CD4-positive, alpha-beta memory T cell (primary cell): ENCODE results near the gene CNTN4. TPM values are rescaled to one million over a fixed set of nuclear protein-coding genes. Genes with fewer than 3 reads are reported as not detected.

Source experiments
- CTCF ChIA-PET: fragments of 350-600 bp; sonication (Branson Sonifier 250); formaldehyde crosslinking; loops from one replicate; lab custom pipeline; 2021; ENCODE audit warnings: inconsistent platforms; ENCODE audit not compliant: partially characterized antibody; lab: Charles Lee
- POLR2A ChIA-PET: fragments of 350-600 bp; sonication (Branson Sonifier 250); formaldehyde crosslinking; loops from one replicate; lab custom pipeline; 2021; ENCODE audit not compliant: partially characterized antibody; lab: Charles Lee
- DNase-seq, 5 donors: peaks; one replicate each; pipeline versions ENCODE4 v3.0.0 to v3.0.0-alpha.2; 2020 to 2022; ENCODE audit warnings: mixed read lengths in 1 of 5
- H3K27ac ChIP-seq: one replicate; pipeline ENCODE4 v1.7.0; 2013; ENCODE audit warnings: low read depth, low read length
- H3K27me3 ChIP-seq: 2 replicates; pipeline ENCODE4 v1.7.0; 2013; ENCODE audit warnings: mild to moderate bottlenecking, low read length, moderate library complexity; ENCODE audit not compliant: insufficient read depth
- H3K36me3 ChIP-seq: 2 replicates; pipeline ENCODE4 v1.7.0; 2013; ENCODE audit warnings: mild to moderate bottlenecking, low read length, moderate library complexity; ENCODE audit not compliant: insufficient read depth
- H3K4me1 ChIP-seq: 2 replicates; pipeline ENCODE4 v1.7.0; 2013; ENCODE audit warnings: mild to moderate bottlenecking, low read length, moderate library complexity; ENCODE audit not compliant: insufficient read depth
- H3K4me3 ChIP-seq, 2 donors: one replicate each; pipeline ENCODE4 v1.7.0; 2013; ENCODE audit warnings: low read length in 2 of 2, mild to moderate bottlenecking in 1 of 2
- H3K9me3 ChIP-seq, 2 donors: one replicate each; pipeline ENCODE4 v1.7.0; 2013; ENCODE audit warnings: low read length in 2 of 2, control low read depth in 1 of 2; ENCODE audit not compliant: control insufficient read depth in 1 of 2
- H3K27ac Mint-ChIP-seq, 7 donors: one replicate each; pipeline ENCODE4 v1.8.0; 2020 to 2021; ENCODE audit warnings: mixed read lengths in 7 of 7, mild to moderate bottlenecking in 6 of 7, inconsistent platforms in 3 of 7, moderate library complexity in 3 of 7
- H3K27me3 Mint-ChIP-seq, 2 donors: one replicate each; pipeline ENCODE4 v1.8.0; 2020 to 2021; ENCODE audit warnings: mixed read lengths in 2 of 2
- H3K36me3 Mint-ChIP-seq, 2 donors: one replicate each; pipeline ENCODE4 v1.8.0; 2020 to 2021; ENCODE audit warnings: mixed read lengths in 2 of 2, inconsistent platforms in 1 of 2, mild to moderate bottlenecking in 1 of 2
- H3K4me1 Mint-ChIP-seq, 4 donors: one replicate each; pipeline ENCODE4 v1.8.0; 2020 to 2021; ENCODE audit warnings: mixed read lengths in 4 of 4, mild to moderate bottlenecking in 1 of 4
- H3K4me3 Mint-ChIP-seq, 8 donors: one replicate each; pipeline ENCODE4 v1.8.0; 2020 to 2021; ENCODE audit warnings: mixed read lengths in 8 of 8, mild to moderate bottlenecking in 7 of 8, moderate library complexity in 6 of 8, inconsistent platforms in 3 of 8
- H3K9me3 Mint-ChIP-seq, 8 donors: one replicate each; pipeline ENCODE4 v1.8.0; 2020 to 2021; ENCODE audit warnings: mixed read lengths in 8 of 8, mild to moderate bottlenecking in 5 of 8, inconsistent platforms in 3 of 8, moderate library complexity in 1 of 8
- intact Hi-C: fragments of 100-400 bp; cut with micrococcal nuclease; formaldehyde crosslinking; loops from one replicate; pipeline ENCODE4 v1.15.1; 2023
- polyA plus RNA-seq, 2 donors: library from polyadenylated mRNA; unstranded; fragments of 300-500 nt; fragmentation: Illumina TruSeq; gene quantifications; one replicate each; pipeline ENCODE4 v1.2.3, GENCODE V29; 2021
- total RNA-seq, 2 experiments: library from RNA; stranded (reverse); gene quantifications; one replicate each; pipeline ENCODE4 v1.2.3, GENCODE V29; 2021

The CNTN4 gene
- total and polyA plus RNA-seq, 4 experiments from 2014 or later = not detected

DNA sequence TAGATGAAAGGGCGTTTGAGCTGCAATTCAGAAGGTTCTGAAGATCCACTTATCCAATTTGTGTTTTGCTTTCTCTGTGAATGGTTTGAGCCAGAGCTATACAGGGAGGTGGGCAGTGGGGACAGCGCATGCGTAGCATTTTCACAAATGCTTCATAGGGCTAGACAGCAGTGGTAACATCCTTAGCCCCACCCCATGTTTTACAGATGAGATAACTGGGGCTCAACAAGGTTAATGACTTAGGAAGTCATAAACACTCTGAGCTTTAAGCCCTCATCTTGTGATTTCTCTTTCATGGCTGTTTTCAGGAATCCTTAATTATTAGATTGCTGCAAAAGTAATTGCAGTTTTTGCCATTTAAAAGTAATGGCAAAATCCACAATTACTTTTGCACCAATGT lies 602.8 kb downstream of the CNTN4 start:
- H3K4me1 ChIP-seq = no peaks in the 10 kb centered on the region
- Mint-ChIP-seq H3K27me3 (peaks cover 0 to 7% of the 10 kb centered on the region in 2 donors), H3K4me1 (no peaks in the 10 kb centered on the region), H3K4me3 (no peak overlapping the region), H3K27ac (no peak overlapping the region), H3K9me3 (no peaks in the 10 kb centered on the region), H3K36me3 (no peaks in the 10 kb centered on the region)
- ChIA-PET POLR2A (no interaction called here), CTCF (no interaction called here)
- H3K9me3 ChIP-seq = no peaks in the 10 kb centered on the region
- intact Hi-C loops = no loop called here
- H3K27ac ChIP-seq = no peak overlapping the region
- H3K27me3 ChIP-seq = no peaks in the 10 kb centered on the region
- H3K36me3 ChIP-seq = no peaks in the 10 kb centered on the region
- H3K4me3 ChIP-seq = no peak overlapping the region
- no peak for DNase-seq

GRCh38 chr3:2706144-2706835 lies 607.6 kb downstream of the CNTN4 start:
- intact Hi-C loops = no loop called here

DNA sequence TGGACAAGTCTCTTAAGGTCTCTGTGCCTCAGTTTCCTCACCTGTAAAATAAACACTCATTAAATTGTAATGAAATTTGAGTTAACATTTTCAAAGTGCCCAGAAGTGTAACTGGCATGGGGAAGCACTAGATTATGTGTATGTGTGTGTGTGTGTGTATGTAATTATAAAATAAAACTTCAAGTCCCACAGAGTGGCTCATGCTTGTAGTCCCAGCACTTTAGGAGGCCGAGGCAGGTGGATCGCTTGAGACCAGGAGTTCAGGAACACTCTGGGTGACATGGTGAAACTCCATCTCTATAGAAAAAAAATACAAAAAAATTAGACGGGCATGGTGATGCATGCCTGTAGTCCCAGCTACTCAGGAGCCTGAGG lies 608.2 kb downstream of the CNTN4 start:
- Histone ChIP-seq H3K36me3 (no peaks in the 10 kb centered on the region), H3K27ac (no peak overlapping the region), H3K4me1 (no peaks in the 10 kb centered on the region), H3K9me3 (no peaks in the 10 kb centered on the region), H3K27me3 (no peaks in the 10 kb centered on the region), H3K4me3 (no peak overlapping the region)
- Mint-ChIP-seq H3K27me3 (peaks cover 0 to 5% of the 10 kb centered on the region in 2 donors), H3K4me1 (no peaks in the 10 kb centered on the region), H3K4me3 (no peak overlapping the region), H3K36me3 (no peaks in the 10 kb centered on the region), H3K9me3 (no peaks in the 10 kb centered on the region), H3K27ac (no peak overlapping the region)
- ChIA-PET CTCF (no interaction called here), POLR2A (no interaction called here)
- DNase-seq = no peak
- intact Hi-C loops = no loop called here

More at GRCh38 chr3:2706144-2706835, 607.6 kb downstream of the CNTN4 start:
- H3K36me3 Mint-ChIP-seq = no peaks in the 10 kb centered on the region
- H3K36me3 ChIP-seq = no peaks in the 10 kb centered on the region
- ChIA-PET POLR2A (no interaction called here), CTCF (no interaction called here)
- no peaks in the 10 kb centered on the region for H3K4me1 Mint-ChIP-seq
- H3K27me3 ChIP-seq = no peaks in the 10 kb centered on the region
- peaks cover 0 to 5% of the 10 kb centered on the region in 2 donors for H3K27me3 Mint-ChIP-seq
- H3K4me1 ChIP-seq = no peaks in the 10 kb centered on the region
- H3K27ac ChIP-seq = no peak overlapping the region
- no peak for DNase-seq
- H3K9me3 Mint-ChIP-seq = no peaks in the 10 kb centered on the region
- no peak overlapping the region for H3K4me3 ChIP-seq
- no peak overlapping the region for H3K27ac Mint-ChIP-seq
- H3K9me3 ChIP-seq = no peaks in the 10 kb centered on the region
- no peak overlapping the region for H3K4me3 Mint-ChIP-seq

GRCh38 chr3:2711081-2711480 lies 612.4 kb downstream of the CNTN4 start:
- Histone ChIP-seq H3K27ac (no peak overlapping the region), H3K4me3 (no peak overlapping the region), H3K36me3 (no peaks in the 10 kb centered on the region), H3K4me1 (no peaks in the 10 kb centered on the region), H3K27me3 (no peaks in the 10 kb centered on the region), H3K9me3 (no peaks in the 10 kb centered on the region)
- intact Hi-C loops = no loop called here
- POLR2A ChIA-PET = no interaction called here
- H3K4me1 Mint-ChIP-seq = peaks cover 0 to 4% (median under 1%) of the 10 kb centered on the region in 4 donors
- DNase-seq = no peak
- no peaks in the 10 kb centered on the region for H3K9me3 Mint-ChIP-seq
- H3K27me3 Mint-ChIP-seq = no peaks in the 10 kb centered on the region
- H3K27ac Mint-ChIP-seq = no peak overlapping the region
- H3K4me3 Mint-ChIP-seq = no peak overlapping the region
- no peaks in the 10 kb centered on the region for H3K36me3 Mint-ChIP-seq
- CTCF ChIA-PET = no interaction called here

- Histone ChIP-seq H3K27me3 (no peaks in the 10 kb centered on the region), H3K27ac (no peak overlapping the region), H3K4me1 (no peaks in the 10 kb centered on the region), H3K4me3 (no peak overlapping the region), H3K36me3 (no peaks in the 10 kb centered on the region), H3K9me3 (no peaks in the 10 kb centered on the region)
- H3K27me3 Mint-ChIP-seq = no peaks in the 10 kb centered on the region
- no peaks in the 10 kb centered on the region for H3K36me3 Mint-ChIP-seq
- peaks cover 0 to 4% (median under 1%) of the 10 kb centered on the region in 4 donors for H3K4me1 Mint-ChIP-seq
- no peak overlapping the region for H3K27ac Mint-ChIP-seq
- CTCF ChIA-PET = interaction anchor here (1.3 kb wide), 1 partner anchor 15 kb away, joined by 5 read pairs; no protein-coding TSS in a partner anchor
- DNase-seq = no peak
- no peaks in the 10 kb centered on the region for H3K9me3 Mint-ChIP-seq
- intact Hi-C loops = no loop called here
- H3K4me3 Mint-ChIP-seq = no peak overlapping the region
- POLR2A ChIA-PET = no interaction called here
Observed at GRCh38 chr3:2713923-2714322, 615.3 kb downstream of the CNTN4 start.

DNA sequence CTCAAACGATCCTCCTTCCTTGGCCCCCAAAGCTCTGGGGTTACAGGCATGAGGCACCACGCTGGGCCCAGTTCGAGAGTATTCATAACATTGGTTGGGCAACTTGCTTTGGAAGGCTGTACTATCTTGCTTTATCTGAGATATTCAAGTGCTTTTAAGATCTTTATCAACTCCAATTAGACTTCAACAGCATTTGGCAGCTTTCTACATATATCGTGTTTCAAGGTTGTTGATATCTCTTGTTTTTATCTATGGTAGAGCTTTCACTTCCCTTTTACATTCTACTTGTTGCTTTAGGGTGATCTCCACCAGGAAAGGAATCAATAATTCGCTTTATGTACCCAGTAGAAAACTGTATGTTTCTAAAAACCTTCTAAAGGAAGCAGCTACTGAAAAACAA lies 616.2 kb downstream of the CNTN4 start:
- Mint-ChIP-seq H3K36me3 (no peaks in the 10 kb centered on the region), H3K27ac (no peak overlapping the region), H3K9me3 (no peaks in the 10 kb centered on the region), H3K27me3 (no peaks in the 10 kb centered on the region), H3K4me3 (no peak overlapping the region), H3K4me1 (peaks cover 0 to 4% (median under 1%) of the 10 kb centered on the region in 4 donors)
- intact Hi-C loops = no loop called here
- Histone ChIP-seq H3K27me3 (no peaks in the 10 kb centered on the region), H3K9me3 (no peaks in the 10 kb centered on the region), H3K36me3 (no peaks in the 10 kb centered on the region), H3K4me1 (no peaks in the 10 kb centered on the region), H3K27ac (no peak overlapping the region), H3K4me3 (no peak overlapping the region)
- ChIA-PET POLR2A (no interaction called here), CTCF (interaction anchor here (1.3 kb wide), 2 partner anchors 13 to 16 kb away, joined by 4 to 5 read pairs; no protein-coding TSS in a partner anchor)
- DNase-seq = no peak

DNA sequence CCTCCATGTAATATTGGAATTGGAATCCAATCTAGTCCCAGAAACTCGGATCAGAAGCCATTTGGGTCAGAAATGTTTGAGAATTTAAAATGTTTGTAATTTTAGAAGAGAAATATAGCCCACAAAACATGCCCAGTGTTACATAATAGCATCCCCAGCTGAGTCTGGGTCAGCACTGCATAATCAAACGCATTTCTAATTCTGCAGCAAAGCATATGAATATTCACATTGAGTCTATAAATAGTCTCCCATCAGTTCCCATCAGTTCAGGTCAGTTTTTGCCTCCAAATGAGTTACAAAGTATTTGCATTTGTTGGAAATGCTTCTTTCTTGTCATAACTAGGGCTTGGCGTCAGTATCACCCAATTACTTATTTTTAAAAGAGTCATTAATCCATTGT lies 628.4 kb downstream of the CNTN4 start:
- no peak for DNase-seq
- Mint-ChIP-seq H3K27ac (no peak overlapping the region), H3K4me3 (no peak overlapping the region), H3K27me3 (peaks cover 8 to 12% of the 10 kb centered on the region in 2 donors), H3K4me1 (no peaks in the 10 kb centered on the region), H3K9me3 (no peaks in the 10 kb centered on the region), H3K36me3 (no peaks in the 10 kb centered on the region)
- ChIA-PET POLR2A (no interaction called here), CTCF (interaction anchor here (1.7 kb wide), 1 partner anchor 12 kb away, joined by 4 read pairs; no protein-coding TSS in a partner anchor)
- Histone ChIP-seq H3K4me1 (no peaks in the 10 kb centered on the region), H3K27me3 (no peaks in the 10 kb centered on the region), H3K4me3 (no peak overlapping the region), H3K9me3 (no peaks in the 10 kb centered on the region), H3K36me3 (no peaks in the 10 kb centered on the region), H3K27ac (no peak overlapping the region)
- intact Hi-C loops = no loop called here
